HFF-Myc (cell line): ENCODE measurements around the gene BNC2.

Experiments
- DNase-seq: peaks from one replicate; pipeline ENCODE4 v3.0.0-alpha.2; 2011; ENCODE audit warnings: low read depth; ENCODE audit errors: extremely low read depth
- H3K4me3 ChIP-seq: replicated peaks from 2 replicates; pipeline ENCODE4 v1.5.1; 2011; ENCODE audit warnings: low read depth, mild to moderate bottlenecking, control low read depth, low read length
- TF ChIP-seq, protein P1 (sequence below): IDR thresholded peaks from 2 replicates; pipeline ENCODE4 v1.5.1; 2012; ENCODE audit warnings: mild to moderate bottlenecking, low read depth, low read length, control low read depth; ENCODE audit errors: missing control alignments

BNC2 gene

DNA sequence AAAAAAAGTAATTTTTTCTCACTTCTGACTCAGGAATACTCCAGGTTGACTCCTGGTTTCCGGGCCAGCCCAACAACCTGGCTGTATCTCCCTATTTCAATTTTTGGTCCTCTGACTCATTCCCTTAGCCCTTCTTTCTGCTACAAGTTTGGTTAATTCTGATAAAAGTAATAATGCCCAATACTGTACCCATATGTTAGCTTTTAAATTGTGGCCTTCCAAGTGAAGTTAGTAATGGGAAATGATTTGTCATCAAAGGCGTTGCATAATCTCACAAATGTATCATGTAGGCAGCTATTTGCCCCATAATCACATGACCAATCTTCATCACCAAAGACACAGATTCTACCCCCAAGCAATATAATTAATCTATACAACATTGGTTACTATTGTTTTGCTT, 31.1 kb upstream of the BNC2 start:
- TF ChIP-seq, protein P1, sequence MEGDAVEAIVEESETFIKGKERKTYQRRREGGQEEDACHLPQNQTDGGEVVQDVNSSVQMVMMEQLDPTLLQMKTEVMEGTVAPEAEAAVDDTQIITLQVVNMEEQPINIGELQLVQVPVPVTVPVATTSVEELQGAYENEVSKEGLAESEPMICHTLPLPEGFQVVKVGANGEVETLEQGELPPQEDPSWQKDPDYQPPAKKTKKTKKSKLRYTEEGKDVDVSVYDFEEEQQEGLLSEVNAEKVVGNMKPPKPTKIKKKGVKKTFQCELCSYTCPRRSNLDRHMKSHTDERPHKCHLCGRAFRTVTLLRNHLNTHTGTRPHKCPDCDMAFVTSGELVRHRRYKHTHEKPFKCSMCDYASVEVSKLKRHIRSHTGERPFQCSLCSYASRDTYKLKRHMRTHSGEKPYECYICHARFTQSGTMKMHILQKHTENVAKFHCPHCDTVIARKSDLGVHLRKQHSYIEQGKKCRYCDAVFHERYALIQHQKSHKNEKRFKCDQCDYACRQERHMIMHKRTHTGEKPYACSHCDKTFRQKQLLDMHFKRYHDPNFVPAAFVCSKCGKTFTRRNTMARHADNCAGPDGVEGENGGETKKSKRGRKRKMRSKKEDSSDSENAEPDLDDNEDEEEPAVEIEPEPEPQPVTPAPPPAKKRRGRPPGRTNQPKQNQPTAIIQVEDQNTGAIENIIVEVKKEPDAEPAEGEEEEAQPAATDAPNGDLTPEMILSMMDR: no peak
- DNase-seq: no peak
- H3K4me3 ChIP-seq: no peak overlapping the region

GRCh38 chr9:16899606-16900005, 29.1 kb upstream of the BNC2 start:
- TF ChIP-seq, protein P1: no peak
- DNase-seq: no peak
- no peak overlapping the region for H3K4me3 ChIP-seq

DNA sequence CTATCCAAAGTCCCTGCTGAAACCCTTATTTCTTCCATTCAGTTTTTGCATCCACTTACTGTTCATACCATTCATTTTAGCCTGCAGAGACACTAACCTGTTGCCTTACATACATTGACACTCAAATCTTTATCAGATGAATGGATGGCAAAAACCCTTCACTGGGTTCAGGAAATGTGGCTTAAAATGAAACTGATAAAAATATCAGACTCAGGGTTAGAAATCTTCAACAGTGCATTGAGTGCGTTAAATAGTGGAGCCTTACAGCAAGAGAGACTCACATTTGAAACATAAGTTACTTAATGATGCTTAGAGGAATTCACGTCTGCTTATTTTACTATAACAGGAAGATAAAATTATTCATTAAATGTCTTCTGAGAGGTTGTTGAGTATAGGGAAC, 28.0 kb upstream of the BNC2 start:
- H3K4me3 ChIP-seq: no peak overlapping the region
- TF ChIP-seq, protein P1: no peak
- no peak for DNase-seq

DNA sequence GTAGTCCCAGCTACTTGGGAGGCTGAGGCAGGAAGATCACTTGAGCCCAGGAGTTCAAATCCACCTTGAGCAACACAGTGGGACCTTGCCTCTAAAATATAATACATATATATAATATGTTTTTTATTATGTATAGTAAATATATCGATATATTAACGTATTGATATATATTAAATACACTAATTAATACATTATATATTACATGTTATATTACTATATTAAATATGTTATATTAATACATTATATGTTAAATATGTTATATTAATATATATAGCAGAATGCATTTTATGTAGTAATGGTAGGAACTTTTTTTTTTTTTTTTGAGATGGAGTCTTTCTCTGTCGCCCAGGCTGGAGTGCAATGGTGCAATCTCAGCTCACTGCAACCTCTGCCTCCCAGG, 18.1 kb upstream of the BNC2 start:
- TF ChIP-seq, protein P1: no peak
- DNase-seq: no peak

DNA sequence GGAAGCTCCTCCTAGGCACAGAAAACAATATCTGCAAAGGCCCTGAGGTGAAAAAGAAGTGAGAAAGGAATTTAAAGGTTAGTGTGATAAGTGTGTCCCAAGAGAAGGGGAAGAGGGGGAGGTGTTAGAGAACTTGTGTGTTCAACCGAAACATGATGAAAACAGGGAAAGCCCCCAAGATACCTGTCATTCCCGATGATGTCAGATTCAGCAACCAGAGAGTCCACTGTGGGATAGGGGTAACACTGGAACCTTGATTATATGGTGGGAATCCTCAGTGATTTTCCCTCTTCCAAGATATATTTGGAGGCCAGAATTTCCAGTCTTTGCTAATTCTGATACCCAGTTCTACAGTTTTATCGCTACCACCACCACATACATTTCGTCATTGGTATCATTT, 15.5 kb upstream of the BNC2 start:
- TF ChIP-seq, protein P1: no peak
- no peak for DNase-seq

More for the DNA sequence above, 18.1 kb upstream of the BNC2 start:
- no peak overlapping the region for H3K4me3 ChIP-seq

GRCh38 chr9:16884952-16885513, 14.6 kb upstream of the BNC2 start:
- DNase-seq: peak; percentile 98
- H3K4me3 ChIP-seq: no peak overlapping the region
- TF ChIP-seq, protein P1: no peak

More for the DNA sequence above, 15.5 kb upstream of the BNC2 start:
- H3K4me3 ChIP-seq: no peak overlapping the region

DNA sequence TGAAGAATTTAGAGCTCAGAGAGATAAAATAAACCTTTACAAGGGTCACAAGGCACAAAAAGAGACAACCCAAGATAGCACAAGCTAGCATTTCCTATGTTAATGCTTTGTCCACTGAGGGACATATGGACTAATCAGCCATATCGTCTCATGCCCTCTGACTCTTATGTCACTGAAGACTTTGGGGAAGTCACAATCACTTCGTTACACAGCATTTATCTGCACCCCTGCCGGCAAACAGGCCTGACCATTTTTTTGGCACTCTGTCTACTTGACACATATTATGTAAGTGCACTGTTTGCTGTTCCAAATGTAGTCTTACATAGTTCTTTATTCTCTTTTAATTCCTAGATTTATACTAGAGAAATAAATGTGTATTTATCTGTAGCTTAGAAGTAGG, 13.9 kb upstream of the BNC2 start:
- H3K4me3 ChIP-seq: no peak overlapping the region
- TF ChIP-seq, protein P1: no peak
- no peak for DNase-seq
